NCI-H748 treated with DMSO at 0.1 percent for 48 hours (cell line): ENCODE results near the gene AIRE.
"Not testable (repeated sequence)": the region's sequence is repeated elsewhere in the genome, so short reads cannot be mapped to it uniquely, and the experiment has no call there.

Source experiments
- DNase-seq: peaks from one replicate; lab custom pipeline; 2025; lab: John Stamatoyannopoulos, UW

The AIRE gene

DNA sequence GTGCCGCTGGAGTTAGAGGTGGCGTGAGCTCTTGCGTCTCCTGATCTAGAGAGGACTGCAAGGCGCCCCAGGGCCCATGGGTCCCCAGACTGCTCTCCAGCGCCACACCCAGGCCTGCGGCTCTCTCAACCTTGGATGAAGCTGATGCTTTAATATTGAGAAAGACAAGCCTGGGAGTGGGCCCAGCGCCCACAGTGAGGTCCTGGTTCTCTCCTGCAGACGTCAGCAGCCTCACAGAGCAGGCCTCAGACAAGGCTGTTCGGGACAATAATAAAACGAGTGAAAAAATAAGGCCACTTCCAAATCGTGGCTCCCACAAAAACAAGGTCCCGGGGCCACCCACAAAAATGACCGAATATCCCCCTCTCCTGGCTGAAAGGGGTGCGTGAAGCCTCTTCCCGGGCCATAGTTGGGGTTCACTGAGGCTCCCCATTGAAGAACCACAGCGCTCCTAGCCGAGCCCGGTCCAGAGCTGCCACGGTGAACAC lies 18.0 kb upstream of the AIRE start:
- no peak for DNase-seq

DNA sequence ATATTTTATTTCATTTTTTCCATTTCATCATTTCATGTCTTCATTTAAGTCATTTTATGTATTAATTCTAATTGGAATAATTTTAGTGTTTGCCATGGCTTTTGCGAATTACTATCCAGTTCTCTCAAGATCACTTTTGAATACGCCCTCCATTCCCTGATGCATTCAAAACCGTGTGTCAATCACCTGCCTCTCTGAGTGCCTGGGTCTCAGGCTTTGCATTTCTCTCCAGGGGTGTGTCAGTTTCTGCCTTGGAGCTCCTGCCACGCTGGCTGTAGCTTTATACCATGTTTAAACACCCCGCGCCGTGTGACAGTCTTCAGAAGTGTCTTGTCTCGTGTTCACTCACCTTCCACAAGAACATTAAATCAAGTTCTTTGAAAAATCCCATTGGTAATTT lies 16.6 kb upstream of the AIRE start:
- no peak for DNase-seq

DNA sequence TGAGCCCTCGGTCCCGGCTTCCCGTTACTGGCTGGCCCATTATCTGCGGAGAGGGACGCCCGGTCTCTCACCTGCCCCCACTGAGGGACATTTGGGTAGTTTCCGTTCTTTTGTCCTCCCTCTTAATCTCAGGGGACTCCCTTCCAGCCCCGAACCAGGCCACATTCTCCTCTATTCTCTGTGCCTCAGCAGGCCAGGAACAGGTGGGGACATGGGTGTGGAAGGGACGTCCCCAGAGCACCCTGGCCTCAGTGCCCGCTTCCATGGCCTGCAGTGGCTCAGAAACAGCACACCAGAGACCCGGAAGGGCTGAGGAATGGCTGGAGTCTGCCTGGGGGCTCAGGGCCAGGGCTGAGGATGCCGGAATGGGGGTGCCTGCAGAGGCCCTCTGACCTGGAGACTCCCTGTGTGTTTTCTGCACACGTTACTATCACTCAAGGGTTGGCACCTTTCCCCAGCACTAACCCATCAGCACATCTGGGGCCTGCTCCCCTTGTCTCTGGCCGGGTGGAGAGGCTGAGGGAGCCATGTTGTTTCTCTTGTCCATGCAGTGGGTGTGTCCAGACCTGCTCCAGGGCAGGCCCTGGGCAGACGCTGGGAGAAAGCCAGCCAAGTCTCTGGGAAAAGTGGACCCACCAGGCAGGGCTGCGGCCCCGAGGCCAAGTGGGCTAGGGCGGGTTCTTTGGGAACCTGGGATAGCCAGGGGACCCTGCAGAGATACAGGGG lies 14.0 kb upstream of the AIRE start:
- no peak for DNase-seq

DNA sequence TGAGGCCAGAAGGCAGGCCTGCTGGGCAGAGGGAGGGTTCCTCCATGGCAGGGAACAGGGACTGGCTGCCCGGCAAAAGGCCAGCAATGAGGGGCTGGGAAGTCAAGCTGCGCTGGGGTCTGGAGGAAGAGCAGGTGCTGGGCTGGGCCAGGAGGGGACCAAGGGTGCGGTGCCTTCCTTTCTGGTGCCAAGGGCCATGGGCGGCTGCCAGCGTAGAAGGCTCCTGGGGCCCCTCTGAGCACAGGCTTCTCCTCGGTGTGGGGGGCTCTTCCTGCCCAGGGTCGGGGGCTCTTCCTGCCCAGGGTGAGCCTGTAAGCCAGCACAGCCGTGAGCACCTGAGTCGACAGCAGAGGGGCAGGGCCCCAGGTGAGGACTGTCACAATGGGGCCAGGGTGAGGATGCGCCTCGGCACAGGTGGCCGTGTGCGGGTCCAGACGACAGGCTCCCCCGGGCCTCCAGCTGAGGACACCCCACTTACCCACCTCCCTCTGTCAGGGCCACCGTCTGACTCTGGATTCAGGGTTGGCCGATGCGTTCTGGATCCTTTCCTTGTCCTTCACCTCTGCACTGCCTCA lies 13.3 kb upstream of the AIRE start:
- no peak for DNase-seq

DNA sequence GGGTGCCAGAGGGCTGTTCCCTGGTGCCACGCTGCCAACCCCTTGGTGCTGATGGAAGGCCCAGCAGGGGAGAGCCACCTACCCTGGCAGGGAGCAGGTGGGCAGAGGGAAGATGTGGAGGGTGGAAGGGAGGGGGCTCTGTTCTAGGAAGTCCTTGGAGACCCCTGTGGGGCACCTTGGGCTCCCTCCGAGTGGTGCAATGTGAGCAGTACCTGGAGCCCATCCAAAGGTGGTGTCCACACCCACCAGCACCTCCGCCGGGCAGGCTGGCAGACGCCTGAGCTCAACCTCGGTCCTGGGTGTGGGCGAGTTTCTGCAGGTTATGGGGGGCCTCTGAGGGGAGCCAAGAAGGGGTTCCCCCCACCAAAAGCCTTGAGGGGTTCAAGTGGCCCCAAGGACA lies 12.6 kb upstream of the AIRE start:
- DNase-seq = no peak

DNA sequence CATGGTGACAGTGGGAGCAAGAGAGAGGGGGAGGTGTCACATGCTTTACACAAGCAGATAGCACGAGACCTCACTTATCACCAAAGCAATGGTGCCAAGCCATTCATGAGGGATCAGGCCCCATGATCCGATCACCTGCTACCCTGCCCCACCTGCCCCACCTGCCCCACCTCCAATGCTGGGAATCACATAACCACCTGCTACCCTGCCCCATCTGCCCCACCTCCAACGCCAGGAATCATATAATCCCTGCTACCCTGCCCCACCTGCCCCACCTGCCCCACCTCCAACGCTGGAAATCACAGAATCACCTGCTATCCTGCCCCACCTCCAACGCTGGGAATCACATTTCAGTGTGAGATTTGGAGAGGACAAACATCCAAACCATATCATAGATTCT lies 10.6 kb upstream of the AIRE start:
- peak; percentile 37 for DNase-seq

DNA sequence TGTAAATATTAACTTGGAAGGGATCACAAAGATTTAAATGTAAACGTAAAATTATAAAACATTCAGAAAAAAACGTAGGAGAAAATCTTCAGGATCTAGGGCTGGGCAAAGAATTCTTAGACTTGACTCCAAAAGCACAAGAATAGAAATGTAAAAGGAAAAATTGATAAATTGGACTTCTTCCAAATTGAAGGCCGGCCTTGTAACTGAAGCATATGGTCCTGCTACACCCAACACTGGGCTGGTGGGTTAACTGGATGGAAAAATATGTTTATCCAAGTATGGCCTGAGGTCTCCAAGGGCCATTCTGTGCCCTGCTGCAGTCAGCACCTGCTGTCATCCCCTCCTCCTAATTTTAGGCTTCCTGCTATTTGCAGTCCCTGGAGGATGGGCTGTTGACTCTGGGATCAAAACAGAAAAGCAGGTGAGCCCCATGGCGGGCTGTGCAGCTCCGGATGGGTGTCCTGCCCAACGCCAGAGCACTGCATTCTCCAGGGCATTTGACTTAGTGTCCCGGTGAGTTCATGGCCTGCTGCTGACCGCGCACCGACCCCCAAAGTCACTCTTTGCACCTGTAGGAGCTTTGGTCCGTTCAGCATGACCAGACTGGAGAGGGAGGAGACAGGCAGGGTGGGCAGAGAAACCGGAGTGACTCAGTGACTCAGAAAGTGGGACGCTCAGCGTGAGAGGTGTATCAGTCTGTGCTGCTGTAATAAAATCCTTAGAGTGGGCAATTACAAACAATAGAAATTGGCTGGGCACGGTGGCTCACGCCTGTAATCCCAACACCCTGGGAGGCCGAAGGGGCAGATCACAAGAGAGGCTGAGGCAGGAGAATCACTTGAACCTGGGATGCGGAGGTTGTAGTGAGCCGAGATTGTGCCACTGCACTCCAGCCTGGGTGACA lies 6.1 kb upstream of the AIRE start:
- DNase-seq = peak; percentile 54

DNA sequence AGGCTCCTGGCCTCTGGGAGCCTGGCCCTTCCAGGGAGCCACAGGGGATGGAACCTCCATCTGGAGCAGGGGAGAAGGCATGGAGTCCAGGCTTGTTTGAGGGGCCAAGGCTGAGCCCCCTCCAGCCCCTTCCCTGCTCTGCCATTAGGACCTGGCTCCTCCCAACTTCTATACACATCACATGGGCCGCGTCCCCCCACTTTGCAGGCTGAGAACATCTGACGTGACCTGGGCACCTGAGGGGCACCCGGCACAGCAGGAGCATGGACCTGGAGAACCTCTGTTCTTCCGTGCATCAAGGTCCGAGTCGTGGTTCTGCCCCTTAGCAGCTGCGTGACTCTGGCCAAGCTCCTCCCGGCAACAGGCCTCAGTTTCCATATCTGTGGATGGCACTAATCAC lies 3.9 kb upstream of the AIRE start:
- no peak for DNase-seq

DNA sequence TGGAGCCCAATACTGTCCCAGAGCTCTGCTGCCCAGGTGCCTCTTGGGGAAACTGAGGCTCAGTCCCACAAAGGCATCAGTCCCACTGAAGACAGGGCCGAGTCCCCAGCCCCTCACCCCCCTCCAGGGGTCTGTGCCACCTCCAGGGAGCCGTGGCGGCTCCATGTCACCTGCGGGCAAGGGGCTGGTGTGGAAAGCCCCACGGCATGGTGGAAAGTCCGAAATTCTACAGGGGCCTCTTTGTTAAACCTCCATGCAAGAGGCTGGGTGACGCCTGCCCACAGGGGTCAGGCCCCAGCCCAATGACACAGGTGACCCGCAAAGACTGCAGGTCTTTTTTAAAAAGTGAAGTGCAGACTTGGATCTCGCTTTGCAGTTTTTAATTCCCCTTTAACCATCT lies 3.3 kb upstream of the AIRE start:
- DNase-seq = no peak

DNA sequence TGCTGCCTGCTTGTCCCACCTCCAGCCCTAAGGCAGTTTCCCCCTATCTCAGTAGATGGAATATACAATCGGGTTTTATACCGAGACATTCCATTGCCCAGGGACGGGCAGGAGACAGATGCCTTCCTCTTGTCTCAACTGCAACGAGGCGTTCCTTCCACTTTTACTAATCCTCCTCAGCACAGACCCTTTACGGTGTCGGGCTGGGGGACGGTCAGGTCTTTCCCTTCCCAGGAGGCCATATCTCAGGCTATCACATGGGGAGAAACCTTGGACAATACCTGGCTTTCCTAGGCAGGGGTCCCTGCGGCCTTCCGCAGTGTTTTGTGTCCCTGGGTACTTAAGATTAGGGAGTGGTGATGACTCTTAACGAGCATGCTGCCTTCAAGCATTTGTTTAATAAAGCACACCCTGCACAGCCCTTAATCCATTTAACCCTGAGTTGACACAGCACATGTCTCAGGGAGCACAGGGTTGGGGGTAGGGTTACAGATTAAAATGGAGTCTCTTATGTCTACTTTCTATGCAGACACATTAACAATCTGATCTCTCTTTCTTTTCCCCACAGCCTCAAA lies 2.4 kb upstream of the AIRE start:
- DNase-seq = not testable (repeated sequence)

DNA sequence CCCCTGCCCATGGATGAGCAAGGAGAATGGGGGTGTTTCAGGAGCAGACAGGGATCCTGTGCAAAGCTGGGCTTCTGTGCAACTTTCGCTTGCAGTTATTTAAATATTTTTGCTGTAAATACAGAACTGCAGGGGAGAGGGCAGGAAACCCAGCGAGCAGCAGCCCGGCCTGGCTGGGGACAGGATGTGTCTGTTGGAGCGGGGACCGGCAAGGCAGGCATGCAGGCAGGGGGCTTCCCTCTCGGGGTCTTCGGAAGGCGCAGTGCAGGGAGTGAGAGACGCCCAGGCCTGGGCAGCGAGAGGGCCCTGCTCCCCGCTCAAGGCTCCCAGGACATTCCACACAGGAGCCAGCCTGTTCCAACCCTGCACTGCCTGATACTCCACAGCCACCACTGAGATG lies 1.7 kb upstream of the AIRE start:
- no peak for DNase-seq

DNA sequence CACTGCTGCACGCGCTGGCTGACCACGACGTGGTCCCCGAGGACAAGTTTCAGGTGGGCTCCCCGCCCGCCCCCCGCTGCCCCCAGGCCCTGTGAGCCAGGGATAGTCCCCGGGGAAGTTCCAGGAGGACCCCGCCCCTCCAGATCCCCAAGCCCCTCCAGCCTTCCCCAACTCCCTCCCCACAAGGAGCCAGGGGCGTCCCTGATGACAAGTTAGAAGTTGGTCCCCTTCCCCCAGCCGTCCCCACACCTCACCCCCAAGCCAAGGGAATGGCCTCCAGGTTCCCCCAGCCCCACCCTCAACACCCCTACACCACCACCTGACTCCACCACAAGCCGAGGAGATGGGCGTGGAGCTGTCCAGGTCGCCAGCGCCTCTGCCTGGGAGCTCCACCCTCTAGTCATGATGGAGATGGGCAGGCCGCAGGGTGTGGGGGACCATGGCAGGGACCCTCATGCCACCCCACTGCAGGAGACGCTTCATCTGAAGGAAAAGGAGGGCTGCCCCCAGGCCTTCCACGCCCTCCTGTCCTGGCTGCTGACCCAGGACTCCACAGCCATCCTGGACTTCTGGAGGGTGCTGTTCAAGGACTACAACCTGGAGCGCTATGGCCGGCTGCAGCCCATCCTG lies 525 bp downstream of the AIRE start:
- no peak for DNase-seq

DNA sequence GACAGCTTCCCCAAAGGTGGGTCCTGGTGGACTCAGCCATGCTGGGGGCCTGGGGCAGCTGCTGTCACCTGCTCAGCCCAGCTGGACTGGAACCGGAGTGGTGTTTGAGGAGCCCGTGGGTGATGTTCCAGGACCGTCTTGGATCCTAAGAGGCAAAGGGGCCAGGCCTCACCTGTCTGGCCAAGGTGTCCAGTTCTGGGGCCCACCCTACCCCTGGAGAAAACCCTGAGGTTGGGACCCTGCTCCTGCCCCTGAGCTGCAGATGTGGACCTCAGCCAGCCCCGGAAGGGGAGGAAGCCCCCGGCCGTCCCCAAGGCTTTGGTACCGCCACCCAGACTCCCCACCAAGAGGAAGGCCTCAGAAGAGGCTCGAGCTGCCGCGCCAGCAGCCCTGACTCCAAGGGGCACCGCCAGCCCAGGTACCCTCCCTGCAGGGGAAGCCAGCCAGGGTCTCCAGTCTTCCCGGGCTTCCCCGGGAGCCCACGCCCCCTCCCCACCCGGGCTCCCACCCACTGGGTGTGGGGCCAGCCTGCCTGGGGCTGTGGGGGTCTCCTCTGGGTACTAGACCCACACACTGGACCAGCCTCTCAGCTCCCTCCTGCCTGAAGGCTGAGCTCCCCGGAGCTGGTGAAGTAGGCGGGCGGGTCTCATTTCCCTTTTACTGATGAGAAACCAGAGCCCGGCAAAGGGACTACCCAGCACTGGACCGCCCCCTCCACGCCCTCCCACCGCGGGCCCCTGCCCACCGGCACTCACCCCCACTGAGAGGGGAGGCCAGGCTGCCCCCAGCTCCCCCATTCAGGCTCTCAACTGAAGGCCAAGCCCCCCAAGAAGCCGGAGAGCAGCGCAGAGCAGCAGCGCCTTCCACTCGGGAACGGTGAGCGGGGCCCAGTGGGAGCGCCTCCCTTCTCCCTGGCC lies 1.3 kb downstream of the AIRE start:
- no peak for DNase-seq

DNA sequence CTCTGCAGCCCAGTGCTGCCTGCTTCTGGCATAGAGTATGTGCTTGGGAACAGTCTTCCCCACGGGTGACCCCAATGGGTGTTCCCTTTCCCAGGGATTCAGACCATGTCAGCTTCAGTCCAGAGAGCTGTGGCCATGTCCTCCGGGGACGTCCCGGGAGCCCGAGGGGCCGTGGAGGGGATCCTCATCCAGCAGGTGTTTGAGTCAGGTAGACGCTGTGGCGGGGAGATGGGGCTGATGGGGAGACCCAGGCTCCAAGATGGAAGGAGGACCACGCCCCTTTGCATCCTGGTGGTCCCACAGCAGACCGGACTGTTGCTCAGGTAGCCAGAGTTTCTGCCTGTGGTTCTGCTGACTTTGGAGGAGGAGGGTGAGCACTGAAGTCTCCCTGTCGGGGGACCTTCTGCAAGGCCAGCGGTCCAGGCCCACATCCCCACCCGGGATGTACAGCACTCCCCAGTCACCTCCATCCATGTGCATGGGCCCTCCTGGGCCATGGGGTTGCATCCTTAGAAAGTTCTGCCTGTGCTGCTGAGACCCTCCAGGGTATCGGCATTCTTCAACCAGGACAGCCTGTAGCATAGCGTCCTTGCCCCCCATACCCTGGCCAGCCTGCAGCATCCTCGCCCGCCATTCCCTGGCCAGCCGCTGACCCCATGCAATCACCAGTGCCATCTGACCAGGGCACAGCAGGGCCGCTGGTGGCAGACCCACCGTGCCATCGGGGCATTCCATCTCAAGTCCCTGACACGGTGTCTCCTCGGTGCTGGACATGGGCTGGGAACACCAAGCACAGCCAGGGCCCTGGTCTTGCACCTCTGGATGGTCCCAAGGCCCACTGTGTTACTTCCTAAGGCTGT lies 2.8 kb downstream of the AIRE start:
- no peak for DNase-seq

DNA sequence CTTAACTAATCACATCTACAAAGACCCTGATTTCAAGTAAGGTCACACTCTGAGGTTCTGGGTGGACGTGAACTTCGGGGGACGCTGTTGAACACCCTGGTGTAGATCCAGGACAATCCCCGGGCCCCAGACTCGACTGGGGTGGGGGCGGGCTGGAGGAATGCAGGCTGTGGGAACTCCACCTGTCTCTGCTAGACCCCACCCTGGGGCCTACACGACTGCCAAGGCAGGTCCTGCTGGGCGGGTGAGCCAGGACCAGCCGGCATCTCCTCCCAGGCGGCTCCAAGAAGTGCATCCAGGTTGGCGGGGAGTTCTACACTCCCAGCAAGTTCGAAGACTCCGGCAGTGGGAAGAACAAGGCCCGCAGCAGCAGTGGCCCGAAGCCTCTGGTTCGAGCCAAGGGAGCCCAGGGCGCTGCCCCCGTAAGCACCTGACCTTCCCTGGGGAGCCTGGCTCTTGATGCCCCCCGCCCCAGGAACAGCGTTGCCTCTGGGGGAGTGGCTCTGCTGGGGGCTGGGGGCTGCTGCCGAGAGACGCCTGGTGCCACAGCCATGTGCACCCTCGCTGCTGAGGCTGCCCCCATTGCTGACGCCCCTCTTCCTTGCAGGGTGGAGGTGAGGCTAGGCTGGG lies 3.8 kb downstream of the AIRE start:
- DNase-seq = no peak

DNA sequence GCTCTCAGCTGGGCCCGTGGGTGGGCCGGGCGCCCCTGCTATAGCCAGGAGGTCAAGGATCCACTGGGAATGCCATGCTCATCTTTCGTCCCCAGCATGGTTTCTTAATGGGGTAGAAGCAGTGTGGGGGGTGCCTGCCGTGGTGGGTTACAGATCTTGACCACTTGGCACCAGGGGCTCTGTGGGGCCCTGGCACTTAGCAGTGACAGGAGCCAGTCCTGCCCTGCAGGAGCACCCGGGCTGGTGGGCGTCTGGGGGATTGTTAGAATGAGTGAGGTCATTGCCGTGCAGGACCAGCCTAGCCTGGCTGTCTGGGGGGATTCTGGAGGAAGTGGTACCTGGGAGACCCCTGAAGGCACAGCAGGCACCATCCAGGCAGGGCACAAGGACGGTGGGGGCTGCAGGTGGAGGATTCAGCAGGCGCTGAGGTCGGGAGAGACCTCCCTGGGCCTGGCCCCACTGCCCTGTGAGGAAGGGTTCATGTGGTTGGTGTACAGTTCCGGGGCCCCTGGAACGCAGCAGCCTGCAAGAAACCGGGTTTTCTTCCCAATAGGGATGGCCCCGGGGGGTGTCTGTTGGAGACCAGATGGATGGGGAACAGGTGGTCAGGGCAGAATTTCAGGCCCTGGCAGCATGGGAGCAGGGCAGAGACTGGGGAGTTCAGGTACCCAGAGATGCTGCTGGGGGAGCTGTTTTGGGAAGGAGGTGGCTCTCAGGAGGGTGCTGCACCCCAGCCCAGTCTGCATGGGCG lies 4.8 kb downstream of the AIRE start:
- DNase-seq = no peak

DNA sequence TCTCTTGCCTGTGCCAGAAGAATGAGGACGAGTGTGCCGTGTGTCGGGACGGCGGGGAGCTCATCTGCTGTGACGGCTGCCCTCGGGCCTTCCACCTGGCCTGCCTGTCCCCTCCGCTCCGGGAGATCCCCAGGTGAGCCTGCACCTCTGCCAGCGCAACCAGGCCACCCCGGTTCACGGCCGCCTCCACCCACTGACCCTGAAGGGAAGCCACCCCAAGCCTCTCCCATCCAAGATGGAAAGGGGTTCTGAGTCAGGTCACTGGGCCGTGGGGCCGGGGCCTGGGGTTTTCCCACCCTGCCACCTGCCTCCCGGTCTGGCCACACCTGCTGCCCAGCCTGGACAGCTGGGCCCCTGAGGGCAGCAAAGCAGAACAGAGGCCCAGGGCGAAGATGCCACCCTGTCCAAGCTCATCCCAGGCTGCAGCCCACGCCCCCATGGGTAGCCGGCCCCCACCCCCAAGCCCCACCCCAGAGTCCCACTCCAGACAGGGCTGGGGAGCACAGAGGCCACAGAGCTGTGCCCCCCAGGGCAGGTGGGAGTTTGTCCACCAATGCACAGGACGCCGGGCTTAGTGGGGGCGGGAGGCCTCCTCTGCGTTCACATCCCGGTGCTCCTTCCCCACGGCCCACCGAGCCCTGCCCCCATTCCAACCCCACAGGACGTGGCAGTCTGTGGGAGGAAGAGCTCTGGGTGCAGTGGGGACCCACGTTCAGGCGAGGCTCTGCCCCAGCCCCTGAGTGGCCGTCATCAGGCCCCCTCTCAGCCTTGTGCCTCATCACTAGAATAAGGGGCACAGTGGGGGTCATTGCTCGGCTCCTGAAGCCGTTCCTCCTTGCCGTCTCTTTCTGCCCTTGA lies 5.6 kb downstream of the AIRE start:
- no peak for DNase-seq
